Measurements from ENCODE around the gene PDE4B. TPM values are rescaled to one million over a fixed set of nuclear protein-coding genes. Genes with fewer than 3 reads are reported as not detected.

PDE4B gene
- total RNA-seq, 3 donors from 2014 or later, result 8.0 to 207 (median 54.4) TPM

- Histone ChIP-seq H3K36me3 (no peaks in the 10 kb centered on the region), H3K9me3 (no peaks in the 10 kb centered on the region), H3K27me3 (no peaks in the 10 kb centered on the region), H3K4me3 (no peak overlapping the region), H3K27ac (peak overlapping the region; percentile 20 to 64), H3K4me1 (no peaks in the 10 kb centered on the region)
- intact Hi-C loops (cut with DNase I; ENCODE audit: low total_unique reads), result no loop called here
- TF ChIP-seq, protein P1, sequence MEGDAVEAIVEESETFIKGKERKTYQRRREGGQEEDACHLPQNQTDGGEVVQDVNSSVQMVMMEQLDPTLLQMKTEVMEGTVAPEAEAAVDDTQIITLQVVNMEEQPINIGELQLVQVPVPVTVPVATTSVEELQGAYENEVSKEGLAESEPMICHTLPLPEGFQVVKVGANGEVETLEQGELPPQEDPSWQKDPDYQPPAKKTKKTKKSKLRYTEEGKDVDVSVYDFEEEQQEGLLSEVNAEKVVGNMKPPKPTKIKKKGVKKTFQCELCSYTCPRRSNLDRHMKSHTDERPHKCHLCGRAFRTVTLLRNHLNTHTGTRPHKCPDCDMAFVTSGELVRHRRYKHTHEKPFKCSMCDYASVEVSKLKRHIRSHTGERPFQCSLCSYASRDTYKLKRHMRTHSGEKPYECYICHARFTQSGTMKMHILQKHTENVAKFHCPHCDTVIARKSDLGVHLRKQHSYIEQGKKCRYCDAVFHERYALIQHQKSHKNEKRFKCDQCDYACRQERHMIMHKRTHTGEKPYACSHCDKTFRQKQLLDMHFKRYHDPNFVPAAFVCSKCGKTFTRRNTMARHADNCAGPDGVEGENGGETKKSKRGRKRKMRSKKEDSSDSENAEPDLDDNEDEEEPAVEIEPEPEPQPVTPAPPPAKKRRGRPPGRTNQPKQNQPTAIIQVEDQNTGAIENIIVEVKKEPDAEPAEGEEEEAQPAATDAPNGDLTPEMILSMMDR (IDR thresholded peaks at IDR 0.05), result no peak
- no peak for TF ChIP-seq POLR2AphosphoS5 (IDR thresholded peaks at IDR 0.05)
- TF ChIP-seq POLR2A (IDR thresholded peaks at IDR 0.05), result no peak
- no peak for DNase-seq (ENCODE audit: low spot score in 2 of 2)
These were observed 351.0 kb downstream of the PDE4B start for GRCh38 chr1:66143651-66144050.

DNA sequence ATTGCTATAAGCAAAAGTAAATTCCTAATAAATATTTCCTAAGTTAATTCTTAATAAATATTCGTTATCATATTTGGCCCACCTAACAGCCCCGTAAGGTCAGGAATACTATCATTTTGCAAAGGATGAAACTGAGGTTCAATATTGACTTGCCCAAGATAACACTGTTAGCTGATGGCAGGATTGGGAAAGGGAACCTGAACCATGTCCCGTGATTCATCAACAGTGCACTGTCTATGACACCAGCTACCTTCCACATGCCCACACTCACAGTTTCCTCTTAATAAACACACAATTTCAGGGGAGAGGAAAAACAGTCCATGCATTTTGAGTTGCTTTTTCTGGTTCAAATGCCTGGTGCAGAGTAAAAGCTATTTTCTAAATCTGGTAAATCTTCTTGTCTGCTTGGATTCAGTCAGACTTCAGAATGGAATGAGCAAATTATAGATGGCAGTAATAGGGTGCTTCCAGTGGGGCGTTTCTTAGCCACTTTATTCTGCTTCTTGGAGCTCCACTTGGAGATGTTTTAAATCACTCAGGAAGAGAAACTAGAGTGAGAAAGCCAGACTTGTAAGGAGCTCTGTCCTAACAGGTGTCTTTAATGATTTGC is 354.6 kb downstream of the PDE4B start:
- H3K36me3 ChIP-seq, result no peaks in the 10 kb centered on the region
- TF ChIP-seq POLR2A (IDR thresholded peaks at IDR 0.05) (no peak), POLR2AphosphoS5 (IDR thresholded peaks at IDR 0.05) (no peak)
- TF ChIP-seq, protein P1 (IDR thresholded peaks at IDR 0.05), result no peak
- no peak for DNase-seq (ENCODE audit: low spot score in 2 of 2)
- no peak overlapping the region for H3K4me3 ChIP-seq
- H3K27ac ChIP-seq, result no peak overlapping the region
- no peaks in the 10 kb centered on the region for H3K4me1 ChIP-seq
- intact Hi-C loops (cut with DNase I; ENCODE audit: low total_unique reads), result no loop called here
- no peaks in the 10 kb centered on the region for H3K9me3 ChIP-seq
- H3K27me3 ChIP-seq, result no peaks in the 10 kb centered on the region

- Histone ChIP-seq H3K36me3 (no peaks in the 10 kb centered on the region), H3K9me3 (no peaks in the 10 kb centered on the region), H3K27ac (no peak overlapping the region), H3K27me3 (no peaks in the 10 kb centered on the region), H3K4me3 (no peak overlapping the region), H3K4me1 (no peaks in the 10 kb centered on the region)
- TF ChIP-seq POLR2A (IDR thresholded peaks at IDR 0.05), result no peak
- TF ChIP-seq, protein P1 (IDR thresholded peaks at IDR 0.05), result no peak
- no peak for TF ChIP-seq POLR2AphosphoS5 (IDR thresholded peaks at IDR 0.05)
- DNase-seq (ENCODE audit: low spot score in 2 of 2), result no peak
- intact Hi-C loops (cut with DNase I; ENCODE audit: low total_unique reads), result no loop called here
These were observed 359.3 kb downstream of the PDE4B start for GRCh38 chr1:66152034-66152433.

DNA sequence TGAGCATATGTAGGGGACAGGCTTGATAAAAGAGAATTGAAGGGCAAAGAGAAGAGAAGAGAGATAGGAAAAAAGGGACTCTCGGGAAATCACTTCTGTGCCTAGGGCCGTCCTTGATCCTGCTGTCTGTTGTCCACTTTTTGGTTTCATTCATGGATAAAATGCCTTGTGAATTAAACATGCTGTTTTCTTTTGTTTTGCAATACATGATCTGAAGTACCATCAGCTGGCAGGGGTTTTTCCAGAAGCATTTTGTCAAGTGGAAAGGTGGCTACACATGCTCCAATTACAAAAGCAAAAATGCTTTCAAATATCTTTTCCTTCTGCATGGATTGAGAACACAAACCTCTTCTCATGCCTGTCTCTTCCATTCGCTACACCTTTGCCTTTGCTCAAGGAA is 361.7 kb downstream of the PDE4B start:
- intact Hi-C loops (cut with DNase I; ENCODE audit: low total_unique reads), result no loop called here
- Histone ChIP-seq H3K4me1 (no peaks in the 10 kb centered on the region), H3K36me3 (no peaks in the 10 kb centered on the region), H3K4me3 (no peak overlapping the region), H3K27ac (no peak overlapping the region), H3K27me3 (no peaks in the 10 kb centered on the region), H3K9me3 (no peaks in the 10 kb centered on the region)
- no peak for DNase-seq (ENCODE audit: low spot score in 2 of 2)
- TF ChIP-seq POLR2AphosphoS5 (IDR thresholded peaks at IDR 0.05) (no peak), POLR2A (IDR thresholded peaks at IDR 0.05) (no peak)
- TF ChIP-seq, protein P1 (IDR thresholded peaks at IDR 0.05), result no peak

DNA sequence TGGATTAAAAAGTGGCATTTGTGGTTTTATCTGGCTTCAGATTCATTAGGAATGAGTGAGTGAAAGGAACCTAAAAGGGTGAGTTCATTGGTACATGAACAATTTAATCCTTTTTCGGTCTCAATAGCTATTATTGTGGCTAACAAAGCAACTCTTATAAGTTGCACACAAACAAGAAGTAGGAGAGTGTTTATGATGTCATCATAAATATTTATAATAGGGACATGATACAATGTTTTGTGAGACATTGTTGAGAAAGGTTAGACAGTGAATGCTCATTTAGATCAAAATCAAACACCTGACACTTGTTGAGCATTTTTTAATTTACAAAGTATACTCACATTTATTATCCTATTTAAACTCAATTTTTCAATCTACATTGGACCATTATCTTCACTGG is 363.4 kb downstream of the PDE4B start:
- no peak overlapping the region for H3K27ac ChIP-seq
- no peaks in the 10 kb centered on the region for H3K4me1 ChIP-seq
- no peaks in the 10 kb centered on the region for H3K9me3 ChIP-seq
- TF ChIP-seq POLR2AphosphoS5 (IDR thresholded peaks at IDR 0.05), result no peak
- TF ChIP-seq POLR2A (IDR thresholded peaks at IDR 0.05), result no peak
- TF ChIP-seq, protein P1 (IDR thresholded peaks at IDR 0.05), result no peak
- H3K36me3 ChIP-seq, result no peaks in the 10 kb centered on the region
- no peak for DNase-seq (ENCODE audit: low spot score in 2 of 2)
- no peak overlapping the region for H3K4me3 ChIP-seq
- H3K27me3 ChIP-seq, result no peaks in the 10 kb centered on the region
- intact Hi-C loops (cut with DNase I; ENCODE audit: low total_unique reads), result no loop called here
